Measurements from ENCODE around the gene APOBEC3B. TPM values are rescaled to one million over a fixed set of nuclear protein-coding genes. Genes with fewer than 3 reads are reported as not detected.
"Not testable (repeated sequence)": the region's sequence is repeated elsewhere in the genome, so short reads cannot be mapped to it uniquely, and the experiment has no call there.

APOBEC3B gene
- polyA plus RNA-seq, 2 donors: 3.4 to 4.6 TPM

- H3K4me1 ChIP-seq (ENCODE audit: control insufficient read depth in 2 of 2, insufficient read depth in 2 of 2, low read length in 1 of 2); H3K4me3 ChIP-seq (ENCODE audit: low read depth in 1 of 2, low read length in 2 of 2); H3K27me3 ChIP-seq (ENCODE audit: control insufficient read depth in 1 of 2, insufficient read depth in 2 of 2, low read length in 2 of 2); H3K36me3 ChIP-seq (ENCODE audit: control insufficient read depth in 2 of 2, insufficient read depth in 2 of 2, low read length in 1 of 2); H3K9me3 ChIP-seq (ENCODE audit: control insufficient read depth in 2 of 2, insufficient read depth in 1 of 2, low read depth in 1 of 2, low read length in 1 of 2); H3K27ac ChIP-seq (ENCODE audit: low read depth in 2 of 2, low read length in 1 of 2): not testable (repeated sequence)
- 56 to 67% methylated on average over 15 to 17 of the region's 18 CpGs for WGBS, 2 donors
Observed at GRCh38 chr22:39031434-39032295, 49.5 kb downstream of the APOBEC3B start.

GRCh38 chr22:39037071-39037470, 54.9 kb downstream of the APOBEC3B start:
- H3K36me3 ChIP-seq (ENCODE audit: control insufficient read depth in 2 of 2, insufficient read depth in 2 of 2, low read length in 1 of 2); H3K9me3 ChIP-seq (ENCODE audit: control insufficient read depth in 2 of 2, insufficient read depth in 1 of 2, low read depth in 1 of 2, low read length in 1 of 2); H3K4me3 ChIP-seq (ENCODE audit: low read depth in 1 of 2, low read length in 2 of 2); H3K27me3 ChIP-seq (ENCODE audit: control insufficient read depth in 1 of 2, insufficient read depth in 2 of 2, low read length in 2 of 2); H3K4me1 ChIP-seq (ENCODE audit: control insufficient read depth in 2 of 2, insufficient read depth in 2 of 2, low read length in 1 of 2); H3K27ac ChIP-seq (ENCODE audit: low read depth in 2 of 2, low read length in 1 of 2): not testable (repeated sequence)
- 29 to 43% methylated on average over 2 of the region's 2 CpGs for WGBS, 2 donors

GRCh38 chr22:39039306-39040126, 57.4 kb downstream of the APOBEC3B start:
- WGBS, 2 donors: 85 to 87% methylated on average over 19 of the region's 19 CpGs
- H3K4me3 ChIP-seq (ENCODE audit: low read depth in 1 of 2, low read length in 2 of 2): no peak overlapping the region
- H3K4me1 ChIP-seq (ENCODE audit: control insufficient read depth in 2 of 2, insufficient read depth in 2 of 2, low read length in 1 of 2): peaks cover 0 to 2% of the 10 kb centered on the region in 2 donors
- no peaks in the 10 kb centered on the region for H3K9me3 ChIP-seq (ENCODE audit: control insufficient read depth in 2 of 2, insufficient read depth in 1 of 2, low read depth in 1 of 2, low read length in 1 of 2)
- no peaks in the 10 kb centered on the region for H3K27me3 ChIP-seq (ENCODE audit: control insufficient read depth in 1 of 2, insufficient read depth in 2 of 2, low read length in 2 of 2)
- no peaks in the 10 kb centered on the region for H3K36me3 ChIP-seq (ENCODE audit: control insufficient read depth in 2 of 2, insufficient read depth in 2 of 2, low read length in 1 of 2)
- H3K27ac ChIP-seq (ENCODE audit: low read depth in 2 of 2, low read length in 1 of 2): no peak overlapping the region

- H3K9me3 ChIP-seq (ENCODE audit: control insufficient read depth in 2 of 2, insufficient read depth in 1 of 2, low read depth in 1 of 2, low read length in 1 of 2); H3K36me3 ChIP-seq (ENCODE audit: control insufficient read depth in 2 of 2, insufficient read depth in 2 of 2, low read length in 1 of 2): not testable (repeated sequence)
- WGBS, 2 donors: 33 to 46% methylated on average over 6 to 11 of the region's 14 CpGs
Observed at GRCh38 chr22:39040155-39040537, 58.0 kb downstream of the APOBEC3B start.

GRCh38 chr22:39040538-39041296, 58.6 kb downstream of the APOBEC3B start, which contains the start of gene APOBEC3F:
Gene APOBEC3F, plus strand, starts transcription at chr22:39040864. Its CDS starts 97 bp downstream, at chr22:39040961.
- H3K27me3 ChIP-seq (ENCODE audit: control insufficient read depth in 1 of 2, insufficient read depth in 2 of 2, low read length in 2 of 2); H3K4me1 ChIP-seq (ENCODE audit: control insufficient read depth in 2 of 2, insufficient read depth in 2 of 2, low read length in 1 of 2); H3K36me3 ChIP-seq (ENCODE audit: control insufficient read depth in 2 of 2, insufficient read depth in 2 of 2, low read length in 1 of 2); H3K9me3 ChIP-seq (ENCODE audit: control insufficient read depth in 2 of 2, insufficient read depth in 1 of 2, low read depth in 1 of 2, low read length in 1 of 2): not testable (repeated sequence)
- peak within 1 kb of the TSS; percentile 46 to 54 for H3K4me3 ChIP-seq (ENCODE audit: low read depth in 1 of 2, low read length in 2 of 2)
- peak within 1 kb of the TSS; percentile 76 to 82 for H3K27ac ChIP-seq (ENCODE audit: low read depth in 2 of 2, low read length in 1 of 2)
- 1% methylated on average over 12 to 20 of the region's 21 CpGs for WGBS, 2 donors

More at GRCh38 chr22:39040155-39040537, 58.0 kb downstream of the APOBEC3B start:
- not testable (repeated sequence) for H3K4me1 ChIP-seq (ENCODE audit: control insufficient read depth in 2 of 2, insufficient read depth in 2 of 2, low read length in 1 of 2); H3K27ac ChIP-seq (ENCODE audit: low read depth in 2 of 2, low read length in 1 of 2); H3K27me3 ChIP-seq (ENCODE audit: control insufficient read depth in 1 of 2, insufficient read depth in 2 of 2, low read length in 2 of 2)
- peak overlapping the region in 1 of 2 donors; percentile 54 for H3K4me3 ChIP-seq (ENCODE audit: low read depth in 1 of 2, low read length in 2 of 2)

GRCh38 chr22:39041908-39042307, 59.8 kb downstream of the APOBEC3B start:
- 91 to 92% methylated on average over 7 of the region's 7 CpGs for WGBS, 2 donors
- Histone ChIP-seq H3K4me1 (ENCODE audit: control insufficient read depth in 2 of 2, insufficient read depth in 2 of 2, low read length in 1 of 2) (peaks cover 0 to 2% of the 10 kb centered on the region in 2 donors), H3K36me3 (ENCODE audit: control insufficient read depth in 2 of 2, insufficient read depth in 2 of 2, low read length in 1 of 2) (peaks cover 0 to 2% of the 10 kb centered on the region in 2 donors), H3K4me3 (ENCODE audit: low read depth in 1 of 2, low read length in 2 of 2) (no peak overlapping the region), H3K9me3 (ENCODE audit: control insufficient read depth in 2 of 2, insufficient read depth in 1 of 2, low read depth in 1 of 2, low read length in 1 of 2) (no peaks in the 10 kb centered on the region), H3K27ac (ENCODE audit: low read depth in 2 of 2, low read length in 1 of 2) (no peak overlapping the region), H3K27me3 (ENCODE audit: control insufficient read depth in 1 of 2, insufficient read depth in 2 of 2, low read length in 2 of 2) (no peaks in the 10 kb centered on the region)

Other genes starting within 250 kb of the APOBEC3B start
- 10 to 100 TPM; 61.7 to 70.1 TPM for gene SUN2, start 226.3 kb upstream of the APOBEC3B start, polyA plus RNA-seq
- gene DNAL4, start 188.2 kb upstream of the APOBEC3B start, polyA plus RNA-seq: 10 to 100 TPM in 1 of 2 donors, 1 to 10 TPM in 1; 8.5 to 12.7 TPM
- gene NPTXR, start 138.3 kb upstream of the APOBEC3B start, polyA plus RNA-seq: under 1 TPM; 0.28 to 0.73 TPM
- 1 to 10 TPM; 6.4 to 8.5 TPM for gene CBX6, start 110.1 kb upstream of the APOBEC3B start, polyA plus RNA-seq
- gene APOBEC3A, start 24.7 kb upstream of the APOBEC3B start, polyA plus RNA-seq: 1 to 10 TPM; 2.5 to 5.6 TPM
- 10 to 100 TPM; 16.2 to 20.1 TPM for gene APOBEC3C, start 31.9 kb downstream of the APOBEC3B start, polyA plus RNA-seq
- under 1 TPM; 0.53 to 0.73 TPM for gene APOBEC3D, start 38.8 kb downstream of the APOBEC3B start, polyA plus RNA-seq
- 1 to 10 TPM; 1.8 to 5.2 TPM for gene APOBEC3F, start 58.5 kb downstream of the APOBEC3B start, polyA plus RNA-seq
- gene APOBEC3G, start 94.9 kb downstream of the APOBEC3B start, polyA plus RNA-seq: 1 to 10 TPM; 2.1 to 6.0 TPM
- gene APOBEC3H, start 114.9 kb downstream of the APOBEC3B start, polyA plus RNA-seq: under 1 TPM; 0.20 to 0.51 TPM
- 10 to 100 TPM; 12.2 to 19.1 TPM for gene CBX7, start 170.3 kb downstream of the APOBEC3B start, polyA plus RNA-seq